ENCODE measurements around the gene OR6X1.

OR6X1 gene

GRCh38 chr11:123754101-123754568 lies at the start of gene OR6X1:
Gene OR6X1, minus strand, starts transcription at chr11:123754518. Its CDS starts 0 bp downstream, at chr11:123754518.
- H3K27ac ChIP-seq: no peak within 1 kb of the TSS
- TF ChIP-seq CTCF (conservative IDR thresholded peaks at IDR 0.05): no peak

GRCh38 chr11:123801765-123802164 lies 47.4 kb upstream of the OR6X1 start:
- H3K27ac ChIP-seq: no peak overlapping the region
- no peak for TF ChIP-seq CTCF (conservative IDR thresholded peaks at IDR 0.05)

- TF ChIP-seq CTCF (conservative IDR thresholded peaks at IDR 0.05): no peak
Observed at GRCh38 chr11:123800036-123800435, 45.7 kb upstream of the OR6X1 start.

GRCh38 chr11:123799438-123799837 lies 45.1 kb upstream of the OR6X1 start:
- no peak for TF ChIP-seq CTCF (conservative IDR thresholded peaks at IDR 0.05)
- no peak overlapping the region for H3K27ac ChIP-seq

More at GRCh38 chr11:123800036-123800435, 45.7 kb upstream of the OR6X1 start:
- no peak overlapping the region for H3K27ac ChIP-seq

GRCh38 chr11:123798513-123799252 lies 44.4 kb upstream of the OR6X1 start:
- TF ChIP-seq CTCF (conservative IDR thresholded peaks at IDR 0.05): no peak
- no peak overlapping the region for H3K27ac ChIP-seq

GRCh38 chr11:123798079-123798478 lies 43.8 kb upstream of the OR6X1 start:
- no peak overlapping the region for H3K27ac ChIP-seq
- TF ChIP-seq CTCF (conservative IDR thresholded peaks at IDR 0.05): no peak

- H3K27ac ChIP-seq: no peak overlapping the region
- TF ChIP-seq CTCF (conservative IDR thresholded peaks at IDR 0.05): no peak
Observed at GRCh38 chr11:123797541-123797940, 43.2 kb upstream of the OR6X1 start.
